Common myeloid progenitor, CD34-positive (primary cell): Measurements from ENCODE around the gene ITGAV.

Source experiments
- CTCF ChIA-PET: fragments of 350-600 bp; sonication (Branson Sonifier 250); formaldehyde crosslinking; loops from one replicate; lab custom pipeline; 2021; ENCODE audit warnings: antibody characterized with exemption; lab: Charles Lee
- POLR2A ChIA-PET: fragments of 350-600 bp; sonication (Branson Sonifier 250); formaldehyde crosslinking; loops from one replicate; lab custom pipeline; 2021; ENCODE audit warnings: antibody characterized with exemption; lab: Charles Lee
- DNase-seq, 3 donors: peaks; one replicate each; pipeline versions ENCODE4 v3.0.0 to v3.0.0-alpha.2; 2013
- H3K27ac ChIP-seq, 2 experiments: 1 replicate in 1 of 2; 2 replicates in 1 of 2; pipeline ENCODE4 v1.7.0; 2013; ENCODE audit warnings: inconsistent platforms in 2 of 2, low read length in 2 of 2, mild to moderate bottlenecking in 2 of 2, low read depth in 1 of 2, moderate library complexity in 1 of 2; ENCODE audit not compliant: severe bottlenecking in 2 of 2, insufficient read depth in 1 of 2, poor library complexity in 1 of 2
- H3K27me3 ChIP-seq, 5 experiments: replicated peaks in 2 of 5; 1 replicate in 3 of 5; 2 replicates in 2 of 5; pipeline versions ENCODE4 v1.6.1 to v1.7.0; 2013; ENCODE audit warnings: low read length in 4 of 5, mild to moderate bottlenecking in 2 of 5, moderate library complexity in 2 of 5, inconsistent platforms in 1 of 5; ENCODE audit not compliant: insufficient read depth in 5 of 5, control insufficient read depth in 4 of 5
- H3K36me3 ChIP-seq, 4 experiments: 1 replicate in 2 of 4; 2 replicates in 2 of 4; pipeline versions ENCODE4 v1.6.1 to v1.7.0; 2013; ENCODE audit warnings: low read length in 3 of 4, control low read depth in 1 of 4, mild to moderate bottlenecking in 1 of 4; ENCODE audit not compliant: control insufficient read depth in 4 of 4, insufficient read depth in 4 of 4
- H3K4me1 ChIP-seq, 4 experiments: 1 replicate in 3 of 4; 2 replicates in 1 of 4; pipeline versions ENCODE4 v1.6.1 to v1.7.1; 2013; ENCODE audit warnings: low read length in 3 of 4, mild to moderate bottlenecking in 3 of 4, control low read depth in 1 of 4, inconsistent platforms in 1 of 4, moderate library complexity in 1 of 4; ENCODE audit not compliant: control insufficient read depth in 4 of 4, insufficient read depth in 4 of 4; ENCODE audit errors: control extremely low read depth in 1 of 4
- H3K4me3 ChIP-seq, 7 experiments: 1 replicate in 4 of 7; 2 replicates in 3 of 7; pipeline versions ENCODE4 v1.5.1 to v1.7.0; 2013; ENCODE audit warnings: mild to moderate bottlenecking in 7 of 7, low read length in 6 of 7, moderate library complexity in 6 of 7, inconsistent platforms in 2 of 7, low read depth in 2 of 7, control low read depth in 1 of 7; ENCODE audit not compliant: insufficient read depth in 4 of 7, control insufficient read depth in 1 of 7; ENCODE audit errors: extremely low read depth in 1 of 7
- H3K9me3 ChIP-seq, 5 experiments: 1 replicate in 4 of 5; 2 replicates in 1 of 5; pipeline versions ENCODE4 v1.6.1 to v1.7.1; 2013; ENCODE audit warnings: low read length in 4 of 5, mild to moderate bottlenecking in 2 of 5, inconsistent platforms in 1 of 5, low read depth in 1 of 5, moderate library complexity in 1 of 5; ENCODE audit not compliant: control insufficient read depth in 4 of 5, insufficient read depth in 2 of 5; ENCODE audit errors: control extremely low read depth in 1 of 5
- WGBS: methylation state at CpG from one replicate; pipeline ENCODE4 v1.1.5; 2013; ENCODE audit not compliant: insufficient coverage; 5-methylcytosine and 5-hydroxymethylcytosine counted together

Gene ITGAV

DNA sequence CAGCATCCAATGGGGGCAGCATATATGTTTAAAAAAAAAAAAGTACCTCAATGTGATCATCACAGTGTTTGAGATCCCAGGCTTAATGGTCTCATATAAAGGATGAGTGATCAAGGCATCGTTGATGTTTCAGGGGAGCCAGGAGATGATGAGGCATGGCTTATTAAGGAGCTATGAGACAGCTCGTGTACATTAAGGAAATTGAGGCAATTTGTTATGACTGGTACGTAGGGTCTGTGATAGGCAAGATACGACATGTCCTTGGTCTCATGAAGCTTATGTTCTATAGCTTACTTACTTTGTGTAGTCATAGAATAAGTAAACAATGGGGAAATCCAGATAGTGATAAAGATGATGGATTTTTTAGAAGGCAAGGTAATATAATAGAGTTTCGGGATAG, 54.9 kb downstream of the ITGAV start:
- CTCF ChIA-PET = interaction anchor here (1.1 to 9.1 kb wide), 2 partner anchors 55 to 139 kb away, joined by 3 to 201 read pairs; partner anchors contain the start of gene ITGAV
- no peaks in the 10 kb centered on the region for H3K9me3 ChIP-seq
- WGBS = 83% methylated on average over 5 of the region's 5 CpGs
- no peaks in the 10 kb centered on the region for H3K4me1 ChIP-seq
- no peak overlapping the region for H3K4me3 ChIP-seq
- peaks cover 8 to 25% (median 12%) of the 10 kb centered on the region in 4 experiments for H3K36me3 ChIP-seq
- POLR2A ChIA-PET = no interaction called here
- no peak for DNase-seq
- H3K27me3 ChIP-seq = no peaks in the 10 kb centered on the region
- no peak overlapping the region for H3K27ac ChIP-seq

GRCh38 chr2:186645999-186646398, 56.1 kb downstream of the ITGAV start:
- Histone ChIP-seq H3K27me3 (no peaks in the 10 kb centered on the region), H3K4me1 (no peaks in the 10 kb centered on the region), H3K27ac (no peak overlapping the region), H3K9me3 (no peaks in the 10 kb centered on the region), H3K4me3 (no peak overlapping the region), H3K36me3 (peaks cover 8 to 24% (median 12%) of the 10 kb centered on the region in 4 experiments)
- no peak for DNase-seq
- 100% methylated on average over 1 of the region's 2 CpGs for WGBS
- CTCF ChIA-PET = interaction anchor here (9.1 kb wide), 1 partner anchor 140 kb away, joined by 201 read pairs; no protein-coding TSS in a partner anchor
- POLR2A ChIA-PET = no interaction called here

DNA sequence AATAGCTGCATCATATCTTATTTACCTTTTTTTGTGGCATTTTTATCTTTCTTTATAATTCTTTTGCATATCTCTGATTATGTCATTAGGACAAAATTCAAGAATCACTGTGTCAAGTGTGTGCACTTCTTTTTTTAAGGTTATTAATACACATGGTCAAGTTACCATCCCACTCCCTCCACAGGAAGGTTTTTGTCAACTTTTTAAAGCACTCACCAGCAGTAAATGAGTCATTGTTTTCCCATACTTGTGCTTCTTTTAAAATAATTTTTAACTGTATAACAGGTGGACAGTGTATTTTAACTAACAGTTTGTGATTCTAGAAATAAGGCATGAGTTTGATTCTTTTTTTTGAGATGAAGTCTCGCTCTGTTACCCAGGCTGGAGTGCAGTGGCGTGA, 58.3 kb downstream of the ITGAV start:
- CTCF ChIA-PET = interaction anchor here (0.7 to 2.7 kb wide), 4 partner anchors 8 to 145 kb away, joined by 3 to 8 read pairs (median 4); no protein-coding TSS in a partner anchor
- Histone ChIP-seq H3K4me1 (no peaks in the 10 kb centered on the region), H3K27ac (no peak overlapping the region), H3K9me3 (no peaks in the 10 kb centered on the region), H3K4me3 (no peak overlapping the region), H3K27me3 (no peaks in the 10 kb centered on the region), H3K36me3 (peaks cover 1 to 15% (median 3%) of the 10 kb centered on the region in 4 experiments)
- WGBS = 100% methylated on average over 2 of the region's 2 CpGs
- no peak for DNase-seq
- POLR2A ChIA-PET = no interaction called here

- POLR2A ChIA-PET = no interaction called here
- Histone ChIP-seq H3K27ac (no peak overlapping the region), H3K36me3 (peaks cover 9 to 18% (median 10%) of the 10 kb centered on the region in 4 experiments), H3K9me3 (no peaks in the 10 kb centered on the region), H3K4me1 (no peaks in the 10 kb centered on the region), H3K4me3 (no peak overlapping the region), H3K27me3 (no peaks in the 10 kb centered on the region)
- CTCF ChIA-PET = no interaction called here
- whole genome bisulfite sequencing = no CpG with 5 or more reads among the region's 1 CpG
- DNase-seq = no peak
Measured at GRCh38 chr2:186653511-186653910, 63.7 kb downstream of the ITGAV start.

- H3K9me3 ChIP-seq = no peaks in the 10 kb centered on the region
- H3K36me3 ChIP-seq = peaks cover 9 to 25% (median 15%) of the 10 kb centered on the region in 4 experiments
- DNase-seq = no peak
- H3K4me1 ChIP-seq = no peaks in the 10 kb centered on the region
- no peak overlapping the region for H3K4me3 ChIP-seq
- ChIA-PET CTCF (no interaction called here), POLR2A (no interaction called here)
- no peak overlapping the region for H3K27ac ChIP-seq
- H3K27me3 ChIP-seq = no peaks in the 10 kb centered on the region
Measured at GRCh38 chr2:186659383-186659782, 69.5 kb downstream of the ITGAV start.

DNA sequence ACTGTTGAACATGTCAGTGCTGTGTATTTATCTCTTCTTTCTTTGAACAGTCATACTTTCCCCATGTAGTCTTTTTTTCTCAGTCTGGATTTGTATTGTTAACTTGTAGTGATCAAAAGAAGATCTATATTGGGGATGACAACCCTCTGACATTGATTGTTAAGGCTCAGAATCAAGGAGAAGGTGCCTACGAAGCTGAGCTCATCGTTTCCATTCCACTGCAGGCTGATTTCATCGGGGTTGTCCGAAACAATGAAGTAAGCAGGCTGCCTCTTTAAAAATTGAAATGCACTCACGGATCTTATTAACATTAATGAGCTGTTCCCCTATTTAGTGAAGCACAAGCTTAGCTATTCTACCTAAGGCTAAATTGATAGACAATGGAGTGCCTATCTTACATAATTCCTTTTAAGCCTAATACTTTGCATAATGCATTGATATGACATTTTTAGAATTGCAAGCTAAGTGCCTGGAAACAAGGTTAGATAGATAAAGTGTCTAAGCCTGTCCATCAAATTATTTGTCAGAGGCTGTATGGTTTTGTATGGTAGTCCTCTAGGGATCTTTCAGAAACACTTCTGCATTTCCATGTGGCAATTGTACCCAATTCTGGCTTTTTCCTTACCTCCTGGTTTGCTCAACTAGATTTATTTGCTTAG, 74.7 kb downstream of the ITGAV start:
- Histone ChIP-seq H3K4me1 (no peaks in the 10 kb centered on the region), H3K9me3 (no peaks in the 10 kb centered on the region), H3K27ac (no peak overlapping the region), H3K27me3 (no peaks in the 10 kb centered on the region), H3K36me3 (peaks cover 14 to 40% (median 27%) of the 10 kb centered on the region in 4 experiments), H3K4me3 (no peak overlapping the region)
- ChIA-PET POLR2A (no interaction called here), CTCF (interaction anchor here (2.3 kb wide), 1 partner anchor 161 kb away, joined by 6 read pairs; no protein-coding TSS in a partner anchor)
- WGBS = 96% methylated on average over 4 of the region's 5 CpGs
- no peak for DNase-seq

DNA sequence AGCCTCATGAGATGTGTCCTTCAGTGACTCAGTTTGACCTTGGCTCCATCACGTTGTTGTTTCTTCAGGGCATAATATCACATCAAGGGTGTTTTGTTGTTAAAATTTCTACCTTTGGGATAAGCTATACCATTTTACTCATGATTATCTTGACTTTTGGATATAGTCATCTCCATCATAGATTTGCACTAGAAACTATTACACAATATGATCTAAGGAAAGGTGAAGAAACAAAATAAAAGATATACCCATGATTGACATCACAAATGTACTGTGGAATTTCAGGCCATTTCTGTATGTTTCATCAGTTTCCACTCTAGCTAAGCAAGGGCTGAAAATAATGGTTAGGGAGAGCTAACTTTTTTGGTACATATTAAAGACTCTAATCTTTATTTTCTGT, 79.3 kb downstream of the ITGAV start:
- Histone ChIP-seq H3K4me1 (no peaks in the 10 kb centered on the region), H3K4me3 (no peak overlapping the region), H3K36me3 (peaks cover 26 to 82% (median 60%) of the 10 kb centered on the region in 4 experiments), H3K27ac (no peak overlapping the region), H3K9me3 (peaks cover 2 to 16% (median 4%) of the 10 kb centered on the region in 5 experiments), H3K27me3 (no peaks in the 10 kb centered on the region)
- no CpG with 5 or more reads among the region's 1 CpG for WGBS
- no peak for DNase-seq
- CTCF ChIA-PET = no interaction called here
- POLR2A ChIA-PET = no interaction called here
